K562 (cell line): ENCODE measurements around the gene CLDN7. TPM values are rescaled to one million over a fixed set of nuclear protein-coding genes. Genes with fewer than 3 reads are reported as not detected.
A peak's percentile ranks its signal among the peaks of the same experiment; 100 is the strongest.

Source experiments
- ESRRA ChIP-seq: fragments of 450-650 bp; IDR thresholded peaks from 2 replicates; pipeline ENCODE4 v1.6.1; 2014; ENCODE audit warnings: low read depth, mild to moderate bottlenecking, moderate library complexity, borderline replicate concordance
- FOXM1 ChIP-seq, 2 experiments: fragments of 450-650 bp in 1 of 2; sonication (generic) in 1 of 2; formaldehyde crosslinking in 1 of 2; IDR thresholded peaks; 2 replicates each; pipeline versions ENCODE4 v1.6.1 to v1.9.0; 2017 to 2022; ENCODE audit warnings: low read depth in 2 of 2, mild to moderate bottlenecking in 2 of 2, missing genetic modification reagents in 1 of 2, moderate library complexity in 1 of 2
- HMG20B ChIP-seq: fragments of 250-450 bp; sonication (Bioruptor Pico); IDR thresholded peaks from 2 replicates; pipeline ENCODE4 v1.5.0; 2021; ENCODE audit warnings: mild to moderate bottlenecking
- HMGN3 ChIP-seq: IDR thresholded peaks from 2 replicates; pipeline ENCODE4 v1.6.1; 2011; ENCODE audit warnings: borderline replicate concordance, low read depth, mild to moderate bottlenecking, mixed read lengths, low read length; ENCODE audit not compliant: insufficient read length; ENCODE audit errors: extremely low read depth
- MYC ChIP-seq, 2 experiments: fragments of 250-450 bp in 1 of 2; sonication (Bioruptor Pico) in 1 of 2; IDR thresholded peaks; 2 replicates each; pipeline versions ENCODE4 v1.5.1 to v1.6.1; 2012 to 2021; ENCODE audit warnings: low read depth in 2 of 2, borderline replicate concordance in 1 of 2, improper control_type of control experiment in 1 of 2, low read length in 1 of 2, mild to moderate bottlenecking in 1 of 2, moderate library complexity in 1 of 2
- PCBP1 ChIP-seq: fragments of 200-400 bp; formaldehyde crosslinking; IDR thresholded peaks from 2 replicates; pipeline ENCODE4 v1.6.1; 2018; ENCODE audit warnings: mild to moderate bottlenecking, low read depth, low read length; ENCODE audit not compliant: poor library complexity, severe bottlenecking
- POLR2H ChIP-seq: IDR thresholded peaks from 2 replicates; pipeline ENCODE4 v1.6.1; 2016; ENCODE audit warnings: missing genetic modification characterization, low read depth, mild to moderate bottlenecking, control low read depth, missing compliant biosample characterization, moderate library complexity
- SRSF1 ChIP-seq: fragments of 200-400 bp; formaldehyde crosslinking; IDR thresholded peaks from 2 replicates; pipeline ENCODE4 v1.6.1; 2017; ENCODE audit warnings: mild to moderate bottlenecking, low read depth, low read length, moderate library complexity
- ZNF174 ChIP-seq: fragments of 250-450 bp; sonication (Bioruptor Pico); IDR thresholded peaks from 2 replicates; pipeline ENCODE4 v1.4.0; 2020; ENCODE audit warnings: mild to moderate bottlenecking
- polyA plus RNA-seq, 8 experiments: library from polyadenylated mRNA; depleted of rRNA in 4 of 8; stranded (reverse) in 5 of 8; unstranded in 3 of 8; fragments of >200 nt; fragmentation: Nextera tagmentation in 2 of 8; fragmentation: Illumina TruSeq in 1 of 8; extraction: Ambion mirVana in 2 of 8; extraction: Trizol in 1 of 8; gene quantifications; 2 replicates each; pipeline versions ENCODE4 v1.2.1 to v1.2.3, GENCODE V29; 2011 to 2014; ENCODE audit warnings: inconsistent platforms in 1 of 8, missing spikeins in 1 of 8
- total RNA-seq, 7 experiments: library from RNA; depleted of rRNA in 6 of 7; stranded (reverse); fragments of >200 nt in 6 of 7; fragmentation: Illumina TruSeq in 2 of 7; extraction: Trizol in 2 of 7; gene quantifications; 2 replicates each; pipeline versions ENCODE4 v1.2.1 to v1.2.3, GENCODE V29; 2011 to 2021; ENCODE audit warnings: low replicate concordance in 1 of 7
- TF ChIP-seq, protein P1 (sequence below), 3 experiments: fragments of 200-800 bp in 1 of 3; sonication (Bioruptor generic) in 1 of 3; sonication (generic) in 1 of 3; formaldehyde crosslinking in 1 of 3; IDR thresholded peaks; 2 replicates each; pipeline versions ENCODE4 v1.6.1 to v1.8.0; 2016 to 2022; ENCODE audit warnings: mild to moderate bottlenecking in 2 of 3, missing compliant biosample characterization in 2 of 3, missing genetic modification characterization in 2 of 3, missing genetic modification reagents in 1 of 3
- TF ChIP-seq, protein P2 (sequence below): fragments of 200-800 bp; sonication (Bioruptor generic); IDR thresholded peaks from 2 replicates; pipeline ENCODE4 v1.6.1; 2016; ENCODE audit warnings: missing genetic modification characterization, missing compliant biosample characterization
- TF ChIP-seq, protein P3 (sequence below), 2 experiments: fragments of 200-800 bp in 1 of 2; sonication (Bioruptor generic) in 1 of 2; sonication (generic) in 1 of 2; formaldehyde crosslinking in 1 of 2; IDR thresholded peaks in 1 of 2; conservative IDR thresholded peaks in 1 of 2; 2 replicates each; pipeline versions ENCODE4 v1.5.0 to v1.6.1; 2016 to 2020; ENCODE audit warnings: missing compliant biosample characterization in 1 of 2, missing genetic modification characterization in 1 of 2, missing genetic modification reagents in 1 of 2

CLDN7 gene
- total and polyA plus RNA-seq, 9 of the 15 experiments (the other 6 are each of a cell fraction or from before 2014, with no cell fraction given) = 2.2 to 14.5 (median 7.6) TPM

DNA sequence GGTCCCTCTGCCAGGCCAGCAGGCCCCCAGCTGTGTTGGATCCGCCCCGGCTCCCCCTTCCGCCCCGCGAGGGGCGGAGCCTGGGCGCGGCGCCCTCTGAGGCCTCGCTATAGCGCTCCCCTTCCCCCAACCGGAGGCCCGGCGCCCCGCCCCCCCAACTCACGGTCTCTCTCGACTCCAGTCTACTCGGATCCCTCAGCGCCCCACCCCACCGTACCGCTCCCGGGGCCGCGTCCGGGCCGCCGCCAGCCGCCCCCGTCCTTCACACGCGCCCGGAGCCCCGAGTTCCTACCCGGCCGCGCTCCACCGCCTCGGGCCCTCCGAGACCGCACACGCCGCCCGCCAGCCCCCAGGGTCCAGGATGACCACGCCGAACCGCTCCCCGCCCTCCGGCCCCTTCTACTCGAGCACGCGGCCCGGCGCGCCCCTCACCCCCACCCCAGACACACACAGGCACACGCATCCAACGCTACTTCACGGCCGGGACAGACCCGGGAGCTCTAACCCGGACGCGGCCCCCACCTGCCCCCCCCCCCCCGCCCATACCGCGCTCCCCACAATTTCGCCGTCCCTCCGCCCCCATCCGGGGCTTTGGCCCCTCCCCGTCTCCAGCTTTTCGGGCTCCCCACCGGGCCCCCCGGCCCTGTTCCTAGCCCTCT is 24.4 kb downstream of the CLDN7 start (continued):
- TF ChIP-seq, protein P1, sequence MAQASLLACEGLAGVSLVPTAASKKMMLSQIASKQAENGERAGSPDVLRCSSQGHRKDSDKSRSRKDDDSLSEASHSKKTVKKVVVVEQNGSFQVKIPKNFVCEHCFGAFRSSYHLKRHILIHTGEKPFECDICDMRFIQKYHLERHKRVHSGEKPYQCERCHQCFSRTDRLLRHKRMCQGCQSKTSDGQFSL (CRISPR knock-in tag; IDR thresholded peaks at IDR 0.05) = peak; percentile 73
- TF ChIP-seq, protein P1 (tag; IDR thresholded peaks at IDR 0.05) = peak in 1 of 2 experiments; percentile 93; a peak in 2 of 4 replicates
- no peak for TF ChIP-seq ESRRA
- TF ChIP-seq PCBP1 = peak; percentile 73
- no peak for TF ChIP-seq ZNF174 (CRISPR knock-in tag)
- TF ChIP-seq, protein P2, sequence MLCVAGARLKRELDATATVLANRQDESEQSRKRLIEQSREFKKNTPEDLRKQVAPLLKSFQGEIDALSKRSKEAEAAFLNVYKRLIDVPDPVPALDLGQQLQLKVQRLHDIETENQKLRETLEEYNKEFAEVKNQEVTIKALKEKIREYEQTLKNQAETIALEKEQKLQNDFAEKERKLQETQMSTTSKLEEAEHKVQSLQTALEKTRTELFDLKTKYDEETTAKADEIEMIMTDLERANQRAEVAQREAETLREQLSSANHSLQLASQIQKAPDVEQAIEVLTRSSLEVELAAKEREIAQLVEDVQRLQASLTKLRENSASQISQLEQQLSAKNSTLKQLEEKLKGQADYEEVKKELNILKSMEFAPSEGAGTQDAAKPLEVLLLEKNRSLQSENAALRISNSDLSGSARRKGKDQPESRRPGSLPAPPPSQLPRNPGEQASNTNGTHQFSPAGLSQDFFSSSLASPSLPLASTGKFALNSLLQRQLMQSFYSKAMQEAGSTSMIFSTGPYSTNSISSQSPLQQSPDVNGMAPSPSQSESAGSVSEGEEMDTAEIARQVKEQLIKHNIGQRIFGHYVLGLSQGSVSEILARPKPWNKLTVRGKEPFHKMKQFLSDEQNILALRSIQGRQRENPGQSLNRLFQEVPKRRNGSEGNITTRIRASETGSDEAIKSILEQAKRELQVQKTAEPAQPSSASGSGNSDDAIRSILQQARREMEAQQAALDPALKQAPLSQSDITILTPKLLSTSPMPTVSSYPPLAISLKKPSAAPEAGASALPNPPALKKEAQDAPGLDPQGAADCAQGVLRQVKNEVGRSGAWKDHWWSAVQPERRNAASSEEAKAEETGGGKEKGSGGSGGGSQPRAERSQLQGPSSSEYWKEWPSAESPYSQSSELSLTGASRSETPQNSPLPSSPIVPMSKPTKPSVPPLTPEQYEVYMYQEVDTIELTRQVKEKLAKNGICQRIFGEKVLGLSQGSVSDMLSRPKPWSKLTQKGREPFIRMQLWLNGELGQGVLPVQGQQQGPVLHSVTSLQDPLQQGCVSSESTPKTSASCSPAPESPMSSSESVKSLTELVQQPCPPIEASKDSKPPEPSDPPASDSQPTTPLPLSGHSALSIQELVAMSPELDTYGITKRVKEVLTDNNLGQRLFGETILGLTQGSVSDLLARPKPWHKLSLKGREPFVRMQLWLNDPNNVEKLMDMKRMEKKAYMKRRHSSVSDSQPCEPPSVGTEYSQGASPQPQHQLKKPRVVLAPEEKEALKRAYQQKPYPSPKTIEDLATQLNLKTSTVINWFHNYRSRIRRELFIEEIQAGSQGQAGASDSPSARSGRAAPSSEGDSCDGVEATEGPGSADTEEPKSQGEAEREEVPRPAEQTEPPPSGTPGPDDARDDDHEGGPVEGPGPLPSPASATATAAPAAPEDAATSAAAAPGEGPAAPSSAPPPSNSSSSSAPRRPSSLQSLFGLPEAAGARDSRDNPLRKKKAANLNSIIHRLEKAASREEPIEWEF (CRISPR knock-in tag) = no peak
- TF ChIP-seq SRSF1 = no peak
- TF ChIP-seq POLR2H (tag) = 0 out of 2 replicates have a peak, but pooled peaks have one; percentile 48
- TF ChIP-seq MYC (IDR thresholded peaks at IDR 0.05; ENCODE audit: low read depth, low read length) = peak; percentile 60
- no peak for TF ChIP-seq MYC (CRISPR knock-in tag; IDR thresholded peaks at IDR 0.05; ENCODE audit: borderline replicate concordance, low read depth)
- TF ChIP-seq, protein P3, sequence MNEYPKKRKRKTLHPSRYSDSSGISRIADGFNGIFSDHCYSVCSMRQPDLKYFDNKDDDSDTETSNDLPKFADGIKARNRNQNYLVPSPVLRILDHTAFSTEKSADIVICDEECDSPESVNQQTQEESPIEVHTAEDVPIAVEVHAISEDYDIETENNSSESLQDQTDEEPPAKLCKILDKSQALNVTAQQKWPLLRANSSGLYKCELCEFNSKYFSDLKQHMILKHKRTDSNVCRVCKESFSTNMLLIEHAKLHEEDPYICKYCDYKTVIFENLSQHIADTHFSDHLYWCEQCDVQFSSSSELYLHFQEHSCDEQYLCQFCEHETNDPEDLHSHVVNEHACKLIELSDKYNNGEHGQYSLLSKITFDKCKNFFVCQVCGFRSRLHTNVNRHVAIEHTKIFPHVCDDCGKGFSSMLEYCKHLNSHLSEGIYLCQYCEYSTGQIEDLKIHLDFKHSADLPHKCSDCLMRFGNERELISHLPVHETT (CRISPR knock-in tag; conservative IDR thresholded peaks at IDR 0.05 in 1 of 2, IDR thresholded peaks at IDR 0.05 in 1 of 2) = peak in 1 of 2 experiments; percentile 91; a peak in 2 of 4 replicates
- TF ChIP-seq HMG20B (CRISPR knock-in tag) = no peak
- no peak for TF ChIP-seq FOXM1 (IDR thresholded peaks at IDR 0.05; ENCODE audit: low read depth)
- 0 out of 2 replicates have a peak, but pooled peaks have one; percentile 7 for TF ChIP-seq FOXM1 (CRISPR knock-in tag; IDR thresholded peaks at IDR 0.05; ENCODE audit: low read depth)
- TF ChIP-seq HMGN3 = peak; percentile 78
